Measurements from ENCODE around the gene LRRC10B. TPM values are rescaled to one million over a fixed set of nuclear protein-coding genes. Genes with fewer than 3 reads are reported as not detected.

Gene LRRC10B
- total and polyA plus RNA-seq, 2 of the 8 experiments (the other 6 are each of a cell fraction or from before 2014, with no cell fraction given), result 0.47 to 0.71 TPM

- Histone ChIP-seq H2BK5ac (ENCODE audit: low read depth, low read length) (peak overlapping the region; percentile 81; the same call in 1 of the 2 replicates), H3K9ac (replicated peaks in 1 of 4; ENCODE audit: extremely low read depth in 1 of 4, low read depth in 3 of 4, low read length in 3 of 4) (no peak overlapping the region; a peak in 1 of 7 replicates), H3K23ac (ENCODE audit: insufficient read length) (no peak overlapping the region), H3K23me2 (ENCODE audit: low read depth, low read length) (no peaks in the 10 kb centered on the region), H2BK120ac (replicated peaks; ENCODE audit: low read depth, low read length) (no peak overlapping the region), H2BK20ac (ENCODE audit: low read length) (no peak overlapping the region), H2AK5ac (ENCODE audit: low read depth, low read length) (peak overlapping the region; percentile 98; the same call in 1 of the 2 replicates), H3K79me1 (ENCODE audit: low read depth, low read length) (no peaks in the 10 kb centered on the region), H4K20me1 (replicated peaks in 1 of 2; ENCODE audit: control insufficient read depth in 1 of 2, insufficient read depth in 2 of 2, low read length in 2 of 2) (peaks cover 0 to 1% of the 10 kb centered on the region in 2 experiments), H3K14ac (ENCODE audit: insufficient read length) (no peak overlapping the region), H3K79me2 (ENCODE audit: control insufficient read depth in 1 of 2, insufficient read depth in 2 of 2, low read length in 2 of 2) (no peaks in the 10 kb centered on the region), H3K36me3 (ENCODE audit: control insufficient read depth in 2 of 4, insufficient read depth in 4 of 4, low read length in 3 of 4) (no peaks in the 10 kb centered on the region), H3K9me3 (ENCODE audit: insufficient read depth in 2 of 2, low read depth in 1 of 2, low read length in 1 of 2) (no peaks in the 10 kb centered on the region), H4K8ac (ENCODE audit: extremely low read depth, insufficient read depth, low read length) (no peak overlapping the region), H4K91ac (replicated peaks; ENCODE audit: insufficient read length, low read length) (peak overlapping the region; percentile 44), H2AFZ (ENCODE audit: low read length) (no peak overlapping the region), H3K27me3 (replicated peaks in 1 of 4; ENCODE audit: control insufficient read depth in 3 of 4, extremely low read depth in 1 of 4, insufficient read depth in 3 of 4, low read length in 3 of 4) (no peaks in the 10 kb centered on the region), H3K4ac (replicated peaks; ENCODE audit: insufficient read length, low read depth, low read length) (no peak overlapping the region), H3K4me1 (replicated peaks in 1 of 4; ENCODE audit: control insufficient read depth in 3 of 4, insufficient read depth in 4 of 4, low read length in 3 of 4) (peaks cover 0 to 4% (median 0%) of the 10 kb centered on the region in 4 experiments; a peak in 1 of 7 replicates), H3K18ac (ENCODE audit: extremely low read depth, low read length) (no peak overlapping the region), H2BK12ac (ENCODE audit: low read depth, low read length) (peak overlapping the region; percentile 92; the same call in 1 of the 2 replicates), H3K4me2 (ENCODE audit: insufficient read depth in 1 of 2, low read depth in 2 of 2, low read length in 2 of 2) (no peak overlapping the region), H4K5ac (ENCODE audit: insufficient read length, low read depth, low read length) (no peak overlapping the region), H3K4me3 (ENCODE audit: extremely low read depth in 1 of 4, insufficient read depth in 2 of 4, low read depth in 3 of 4, low read length in 4 of 4) (no peak overlapping the region), H3K27ac (ENCODE audit: low read depth, low read length) (no peak overlapping the region), H3K56ac (replicated peaks; ENCODE audit: insufficient read length, low read depth, low read length) (no peak overlapping the region), H2BK15ac (ENCODE audit: low read length) (peak overlapping the region; percentile 77; the same call in 1 of the 2 replicates)
- ChIA-PET CTCF (ENCODE audit: partially characterized antibody) (interaction anchor here (1.0 to 40.4 kb wide), 10 partner anchors 9 to 104 kb away, joined by 3 to 2106 read pairs (median 48); a partner anchor contains a TSS), POLR2A (ENCODE audit: partially characterized antibody) (no interaction called here)
- 87% methylated on average over 36 of the region's 36 CpGs; no CpG with 5 or more reads in 1 of the 2 experiments for WGBS, 2 experiments (ENCODE audit: extremely low coverage in 1 of 2, insufficient coverage in 1 of 2, insufficient read length in 1 of 2, insufficient replicate concordance in 2 of 2, low coverage in 1 of 2, low lambda C conversion rate in 2 of 2, missing lambda C conversion rate in 1 of 2)
- FAIRE-seq (no peak), DNase-seq (ENCODE audit: low read depth in 1 of 2, low spot score in 2 of 2) (no peak)
- no peak for TF ChIP-seq RAD21 (IDR thresholded peaks at IDR 0.05 in 1 of 2, conservative IDR thresholded peaks at IDR 0.05 in 1 of 2; ENCODE audit: low read depth in 2 of 2, low read length in 2 of 2)
Observed at GRCh38 chr11:61534025-61534932, 25.7 kb downstream of the LRRC10B start.
